Activated CD8-positive, alpha-beta T cell treated with anti-CD3 and anti-CD28 coated beads for 36 hours (primary cell): ENCODE results near the gene PRKCB. TPM values are rescaled to one million over a fixed set of nuclear protein-coding genes. Genes with fewer than 3 reads are reported as not detected.

Experiments
- ATAC-seq: fragments of 200-7000 bp; cut with Tn5 transposase; one replicate; pipeline ENCODE4 v1.10.0; 2021; ENCODE audit warnings: mild to moderate bottlenecking, moderate library complexity
- CTCF ChIA-PET: fragments of 350-600 bp; sonication (Branson Sonifier 250); formaldehyde crosslinking; loops from one replicate; lab custom pipeline; 2021; ENCODE audit warnings: antibody characterized with exemption; lab: Charles Lee
- POLR2A ChIA-PET: fragments of 350-600 bp; sonication (Branson Sonifier 250); formaldehyde crosslinking; loops from one replicate; lab custom pipeline; 2021; ENCODE audit warnings: antibody characterized with exemption; lab: Charles Lee
- DNase-seq: peaks from one replicate; pipeline ENCODE4 v3.0.0-alpha.2; 2020
- H3K27ac Mint-ChIP-seq: one replicate; pipeline ENCODE4 v1.8.0; 2021; ENCODE audit warnings: mild to moderate bottlenecking, mixed read lengths
- H3K27me3 Mint-ChIP-seq: one replicate; pipeline ENCODE4 v1.8.0; 2021; ENCODE audit warnings: mixed read lengths
- H3K36me3 Mint-ChIP-seq: one replicate; pipeline ENCODE4 v1.8.0; 2021; ENCODE audit warnings: low read depth, mixed read lengths
- H3K4me1 Mint-ChIP-seq: one replicate; pipeline ENCODE4 v1.8.0; 2021; ENCODE audit warnings: low read depth, mixed read lengths
- H3K4me3 Mint-ChIP-seq: one replicate; pipeline ENCODE4 v1.8.0; 2021; ENCODE audit warnings: mild to moderate bottlenecking, moderate library complexity, mixed read lengths
- H3K9me3 Mint-ChIP-seq: one replicate; pipeline ENCODE4 v1.8.0; 2021; ENCODE audit warnings: mixed read lengths
- intact Hi-C: fragments of 100-400 bp; cut with micrococcal nuclease; formaldehyde crosslinking; loops from one replicate; pipeline ENCODE4 v1.10.0; 2022
- total RNA-seq, 2 experiments: library from RNA; stranded (reverse); gene quantifications; one replicate each; pipeline ENCODE4 v1.2.3, GENCODE V29; 2021
- TF ChIP-seq, protein P1 (sequence below): fragments of 200-600 bp; IDR thresholded peaks from one replicate; pipeline ENCODE4 v1.8.0; 2022; ENCODE audit warnings: antibody characterized with exemption, mild to moderate bottlenecking

The PRKCB gene
- total RNA-seq, 2 experiments from 2014 or later = 101 to 105 TPM

DNA sequence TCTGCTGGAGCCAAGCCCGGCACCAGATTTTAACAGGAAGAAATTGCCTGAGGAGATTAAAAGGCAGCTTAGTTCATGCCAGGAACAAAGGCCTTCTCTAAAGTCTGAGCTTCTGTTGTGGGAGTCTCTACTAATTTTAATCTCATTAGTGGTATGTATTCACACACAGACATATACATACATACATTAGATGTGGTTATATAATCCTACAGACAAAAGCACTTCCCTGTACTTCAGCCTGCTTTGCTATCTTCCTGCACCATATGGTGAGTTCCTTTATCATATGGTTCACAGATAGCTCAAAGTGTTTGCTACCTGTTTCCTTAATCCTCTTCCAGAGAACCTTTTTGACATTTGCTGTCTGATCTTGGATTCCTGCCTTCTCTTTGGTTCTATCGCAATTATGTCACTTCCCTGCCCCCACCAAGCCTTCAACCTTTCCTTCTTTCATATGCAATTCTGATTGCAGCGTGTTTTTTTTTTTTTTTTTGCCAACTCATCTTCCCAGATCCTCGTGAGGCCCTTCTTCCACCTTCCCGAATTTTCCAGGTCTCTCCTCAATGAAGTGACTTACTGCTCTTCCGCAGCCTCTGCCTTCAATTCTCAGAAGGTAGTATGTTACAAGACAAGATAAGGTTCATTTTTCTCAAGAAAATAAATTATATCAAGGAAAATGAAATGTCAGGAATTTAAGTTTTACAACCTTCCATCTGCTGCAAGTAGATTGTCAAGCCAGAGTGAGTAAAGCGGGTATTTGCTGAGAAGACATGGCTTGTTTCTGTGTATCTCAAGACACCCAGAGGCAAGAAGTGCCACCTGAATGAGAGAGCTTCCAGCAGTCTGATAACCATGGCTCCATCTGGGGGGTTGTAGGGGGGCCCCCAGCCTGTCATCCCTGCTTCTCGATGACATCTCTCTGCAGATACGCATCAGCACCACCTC lies 300.1 kb downstream of the PRKCB start:
- intact Hi-C loops = no loop called here
- TF ChIP-seq, protein P1, sequence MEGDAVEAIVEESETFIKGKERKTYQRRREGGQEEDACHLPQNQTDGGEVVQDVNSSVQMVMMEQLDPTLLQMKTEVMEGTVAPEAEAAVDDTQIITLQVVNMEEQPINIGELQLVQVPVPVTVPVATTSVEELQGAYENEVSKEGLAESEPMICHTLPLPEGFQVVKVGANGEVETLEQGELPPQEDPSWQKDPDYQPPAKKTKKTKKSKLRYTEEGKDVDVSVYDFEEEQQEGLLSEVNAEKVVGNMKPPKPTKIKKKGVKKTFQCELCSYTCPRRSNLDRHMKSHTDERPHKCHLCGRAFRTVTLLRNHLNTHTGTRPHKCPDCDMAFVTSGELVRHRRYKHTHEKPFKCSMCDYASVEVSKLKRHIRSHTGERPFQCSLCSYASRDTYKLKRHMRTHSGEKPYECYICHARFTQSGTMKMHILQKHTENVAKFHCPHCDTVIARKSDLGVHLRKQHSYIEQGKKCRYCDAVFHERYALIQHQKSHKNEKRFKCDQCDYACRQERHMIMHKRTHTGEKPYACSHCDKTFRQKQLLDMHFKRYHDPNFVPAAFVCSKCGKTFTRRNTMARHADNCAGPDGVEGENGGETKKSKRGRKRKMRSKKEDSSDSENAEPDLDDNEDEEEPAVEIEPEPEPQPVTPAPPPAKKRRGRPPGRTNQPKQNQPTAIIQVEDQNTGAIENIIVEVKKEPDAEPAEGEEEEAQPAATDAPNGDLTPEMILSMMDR = no peak
- CTCF ChIA-PET = interaction anchor here (0.7 to 1.3 kb wide), 2 partner anchors 10 to 17 kb away, joined by 3 read pairs; no protein-coding TSS in a partner anchor
- Mint-ChIP-seq H3K27me3 (no peaks in the 10 kb centered on the region), H3K36me3 (peaks cover 35% of the 10 kb centered on the region), H3K27ac (no peak overlapping the region), H3K9me3 (no peaks in the 10 kb centered on the region), H3K4me1 (peaks cover 30% of the 10 kb centered on the region), H3K4me3 (no peak overlapping the region)
- DNase-seq (no peak), ATAC-seq (no peak)
- POLR2A ChIA-PET = no interaction called here

DNA sequence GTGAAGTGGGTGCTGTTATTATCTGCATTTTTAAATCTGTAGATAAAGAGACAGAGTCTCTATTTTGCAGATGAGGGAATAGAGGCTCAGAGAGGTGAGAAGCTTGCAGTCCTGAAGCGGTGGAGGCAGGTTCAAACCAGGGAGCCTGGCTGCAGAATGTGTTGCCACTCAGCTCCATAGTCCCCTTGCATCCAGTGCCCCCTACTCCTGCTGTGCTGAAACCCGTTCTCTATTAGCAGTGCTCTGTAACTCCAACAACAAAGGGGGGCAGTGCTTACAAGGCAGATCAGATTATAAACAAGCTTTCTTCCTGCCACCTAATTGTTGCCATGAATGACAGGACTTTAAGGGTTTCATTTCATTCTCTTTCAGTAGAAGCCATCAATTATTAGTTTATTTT lies 302.2 kb downstream of the PRKCB start:
- no peaks in the 10 kb centered on the region for H3K9me3 Mint-ChIP-seq
- DNase-seq = no peak
- intact Hi-C loops = no loop called here
- peaks cover 31% of the 10 kb centered on the region for H3K36me3 Mint-ChIP-seq
- ATAC-seq = no peak
- H3K4me3 Mint-ChIP-seq = no peak overlapping the region
- H3K27ac Mint-ChIP-seq = no peak overlapping the region
- H3K4me1 Mint-ChIP-seq = peaks cover 19% of the 10 kb centered on the region
- CTCF ChIA-PET = no interaction called here
- POLR2A ChIA-PET = no interaction called here
- TF ChIP-seq, protein P1 = no peak
- H3K27me3 Mint-ChIP-seq = no peaks in the 10 kb centered on the region

- Mint-ChIP-seq H3K4me3 (no peak overlapping the region), H3K36me3 (peaks cover 27% of the 10 kb centered on the region), H3K27ac (peak overlapping the region; percentile 8), H3K27me3 (no peaks in the 10 kb centered on the region), H3K9me3 (no peaks in the 10 kb centered on the region), H3K4me1 (peaks cover 19% of the 10 kb centered on the region)
- POLR2A ChIA-PET = no interaction called here
- TF ChIP-seq, protein P1 = no peak
- DNase-seq (no peak), ATAC-seq (no peak)
- CTCF ChIA-PET = no interaction called here
- intact Hi-C loops = no loop called here
Measured at GRCh38 chr16:24138575-24138974, 302.8 kb downstream of the PRKCB start.

GRCh38 chr16:24139282-24139681 lies 303.5 kb downstream of the PRKCB start:
- CTCF ChIA-PET = no interaction called here
- intact Hi-C loops = no loop called here

More at GRCh38 chr16:24139282-24139681, 303.5 kb downstream of the PRKCB start:
- ATAC-seq (peak; percentile 99), DNase-seq (peak; percentile 33)
- peak overlapping the region; percentile 77 for H3K27ac Mint-ChIP-seq
- H3K27me3 Mint-ChIP-seq = no peaks in the 10 kb centered on the region
- peaks cover 23% of the 10 kb centered on the region for H3K4me1 Mint-ChIP-seq
- TF ChIP-seq, protein P1 = no peak
- H3K4me3 Mint-ChIP-seq = no peak overlapping the region
- no peaks in the 10 kb centered on the region for H3K9me3 Mint-ChIP-seq
- peaks cover 29% of the 10 kb centered on the region for H3K36me3 Mint-ChIP-seq
- POLR2A ChIA-PET = no interaction called here
